Suprapubic skin (tissue), 4 donors: ENCODE results near the gene SIVA1.

Experiments used
- POLR2A ChIP-seq, 2 donors: fragments of 450-650 bp; IDR thresholded peaks; one replicate each; pipeline ENCODE4 v1.6.1; 2017; ENCODE audit warnings: antibody characterized with exemption in 2 of 2, mild to moderate bottlenecking in 2 of 2, moderate library complexity in 2 of 2
- POLR2AphosphoS5 ChIP-seq, 3 donors: sonication (generic); formaldehyde crosslinking; IDR thresholded peaks; one replicate each; pipeline ENCODE4 v1.6.1; 2017; ENCODE audit warnings: antibody characterized with exemption in 3 of 3
- TF ChIP-seq, protein P1 (sequence below), 2 donors: fragments of 200-600 bp in 1 of 2; fragments of 450-650 bp in 1 of 2; sonication (generic) in 1 of 2; IDR thresholded peaks; one replicate each; pipeline ENCODE4 v1.5.1; 2016 to 2019; ENCODE audit warnings: antibody characterized with exemption in 2 of 2, mild to moderate bottlenecking in 1 of 2, moderate library complexity in 1 of 2

DNA sequence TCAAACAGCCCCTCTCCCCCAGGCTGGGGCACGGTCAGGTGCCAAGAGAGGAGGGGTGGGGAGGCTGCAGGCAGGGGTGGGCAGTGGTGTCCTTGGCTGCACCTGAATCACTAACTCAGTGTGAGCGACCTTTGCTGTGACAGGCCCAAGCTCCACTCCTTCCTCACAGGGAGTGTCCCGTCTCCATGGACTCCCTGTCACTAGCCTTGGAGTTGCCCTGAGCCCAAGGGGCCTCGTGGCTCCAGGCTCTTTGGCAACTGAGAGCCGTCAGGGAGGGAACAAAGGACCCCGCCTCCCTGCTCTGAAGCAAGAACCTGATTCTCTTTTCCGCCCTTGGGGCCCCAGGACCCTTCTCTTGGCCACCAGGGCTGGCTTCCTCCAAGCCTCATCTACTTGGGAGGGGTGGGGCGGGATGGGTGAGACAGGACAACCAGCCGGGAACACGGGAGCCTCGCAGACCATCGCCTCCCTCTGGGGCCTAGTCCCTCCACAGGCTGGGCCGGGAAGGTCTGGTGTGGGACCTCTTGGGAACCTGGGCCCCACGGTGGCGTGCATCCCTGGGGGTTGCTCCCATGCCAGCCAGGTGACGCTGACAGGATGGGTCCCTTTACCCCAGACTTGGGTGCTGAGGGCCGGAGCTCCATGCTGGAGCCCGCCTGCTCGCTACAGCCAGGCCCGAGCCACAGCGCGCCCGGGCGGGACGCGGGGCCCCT lies 29.9 kb upstream of the SIVA1 start:
- TF ChIP-seq, protein P1, sequence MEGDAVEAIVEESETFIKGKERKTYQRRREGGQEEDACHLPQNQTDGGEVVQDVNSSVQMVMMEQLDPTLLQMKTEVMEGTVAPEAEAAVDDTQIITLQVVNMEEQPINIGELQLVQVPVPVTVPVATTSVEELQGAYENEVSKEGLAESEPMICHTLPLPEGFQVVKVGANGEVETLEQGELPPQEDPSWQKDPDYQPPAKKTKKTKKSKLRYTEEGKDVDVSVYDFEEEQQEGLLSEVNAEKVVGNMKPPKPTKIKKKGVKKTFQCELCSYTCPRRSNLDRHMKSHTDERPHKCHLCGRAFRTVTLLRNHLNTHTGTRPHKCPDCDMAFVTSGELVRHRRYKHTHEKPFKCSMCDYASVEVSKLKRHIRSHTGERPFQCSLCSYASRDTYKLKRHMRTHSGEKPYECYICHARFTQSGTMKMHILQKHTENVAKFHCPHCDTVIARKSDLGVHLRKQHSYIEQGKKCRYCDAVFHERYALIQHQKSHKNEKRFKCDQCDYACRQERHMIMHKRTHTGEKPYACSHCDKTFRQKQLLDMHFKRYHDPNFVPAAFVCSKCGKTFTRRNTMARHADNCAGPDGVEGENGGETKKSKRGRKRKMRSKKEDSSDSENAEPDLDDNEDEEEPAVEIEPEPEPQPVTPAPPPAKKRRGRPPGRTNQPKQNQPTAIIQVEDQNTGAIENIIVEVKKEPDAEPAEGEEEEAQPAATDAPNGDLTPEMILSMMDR (IDR thresholded peaks at IDR 0.05), result no peak
- no peak for TF ChIP-seq POLR2A (IDR thresholded peaks at IDR 0.05)
- TF ChIP-seq POLR2AphosphoS5 (IDR thresholded peaks at IDR 0.05), result no peak
